Effector memory CD4-positive, alpha-beta T cell (primary cell): ENCODE measurements around the gene TULP4.
"Not testable (repeated sequence)": the region's sequence is repeated elsewhere in the genome, so short reads cannot be mapped to it uniquely, and the experiment has no call there.

Experiments
- DNase-seq, 3 donors: peaks; one replicate each; pipeline ENCODE4 v3.0.0-alpha.2; 2020
- H3K27ac ChIP-seq: 2 replicates; pipeline ENCODE4 v1.7.0; 2013; ENCODE audit warnings: mild to moderate bottlenecking, low read length, moderate library complexity; ENCODE audit not compliant: insufficient read depth, poor library complexity, severe bottlenecking
- H3K27me3 ChIP-seq: replicated peaks from 2 replicates; pipeline ENCODE4 v1.7.0; 2013; ENCODE audit warnings: mild to moderate bottlenecking, low read length; ENCODE audit not compliant: insufficient read depth, control insufficient read depth, poor library complexity, severe bottlenecking
- H3K36me3 ChIP-seq: 2 replicates; pipeline ENCODE4 v1.7.0; 2013; ENCODE audit warnings: mild to moderate bottlenecking, low read length, moderate library complexity; ENCODE audit not compliant: control insufficient read depth, insufficient read depth
- H3K4me1 ChIP-seq: 2 replicates; pipeline ENCODE4 v1.7.0; 2013; ENCODE audit warnings: low read length, mild to moderate bottlenecking; ENCODE audit not compliant: control insufficient read depth, insufficient read depth, poor library complexity, severe bottlenecking
- H3K4me3 ChIP-seq: 2 replicates; pipeline ENCODE4 v1.7.0; 2013; ENCODE audit warnings: low read length, low read depth, mild to moderate bottlenecking; ENCODE audit not compliant: insufficient read depth, poor library complexity, severe bottlenecking
- H3K9me3 ChIP-seq: 2 replicates; pipeline ENCODE4 v1.7.0; 2013; ENCODE audit warnings: mild to moderate bottlenecking, low read length, moderate library complexity; ENCODE audit not compliant: control insufficient read depth

Gene TULP4

DNA sequence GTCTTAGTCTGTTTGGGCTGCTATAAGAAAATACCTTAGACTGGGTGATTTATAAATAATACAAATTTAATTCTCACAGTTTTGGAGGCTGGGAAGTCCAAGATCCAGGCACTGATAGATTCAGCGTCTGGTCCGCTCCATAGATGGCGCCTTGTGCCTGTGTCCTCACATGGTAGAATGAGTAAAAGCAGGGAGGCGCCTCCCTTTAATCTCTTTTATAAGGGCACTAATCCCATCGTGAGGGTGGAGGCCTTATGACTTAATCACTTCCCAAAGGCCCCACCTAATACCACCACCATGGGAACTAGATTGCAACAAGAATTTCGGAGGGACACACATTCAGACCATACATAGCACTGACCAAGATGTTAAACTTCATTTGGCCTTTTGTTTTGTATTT lies 156.4 kb downstream of the TULP4 start:
- DNase-seq = no peak
- H3K9me3 ChIP-seq = no peaks in the 10 kb centered on the region
- no peaks in the 10 kb centered on the region for H3K36me3 ChIP-seq
- no peak overlapping the region for H3K4me3 ChIP-seq
- no peaks in the 10 kb centered on the region for H3K4me1 ChIP-seq
- no peaks in the 10 kb centered on the region for H3K27me3 ChIP-seq
- no peak overlapping the region for H3K27ac ChIP-seq

DNA sequence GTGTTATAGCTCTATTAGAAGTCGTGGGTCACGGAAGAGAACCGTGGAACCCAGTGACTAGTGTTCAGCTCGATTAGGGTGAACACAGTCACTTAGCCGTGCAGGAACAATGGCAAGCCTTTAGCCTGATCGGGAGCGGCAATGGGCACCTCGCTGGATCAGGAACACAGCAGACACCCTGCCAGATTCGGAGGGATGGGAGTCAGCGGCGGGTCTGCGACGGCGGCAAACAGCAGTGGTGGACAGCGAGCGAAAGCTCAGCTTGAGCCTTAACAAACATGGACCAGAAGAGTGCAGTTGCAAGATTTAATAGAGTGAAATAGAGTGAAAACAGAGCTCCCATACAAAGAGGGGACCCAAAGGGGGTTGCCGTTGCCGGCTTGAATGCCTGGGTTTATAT lies 157.8 kb downstream of the TULP4 start:
- not testable (repeated sequence) for H3K27ac ChIP-seq, H3K9me3 ChIP-seq, H3K36me3 ChIP-seq, H3K4me1 ChIP-seq, H3K27me3 ChIP-seq, H3K4me3 ChIP-seq, DNase-seq

GRCh38 chr6:158471339-158471738 lies 159.1 kb downstream of the TULP4 start:
- H3K4me1 ChIP-seq = no peaks in the 10 kb centered on the region
- H3K27ac ChIP-seq = no peak overlapping the region
- no peaks in the 10 kb centered on the region for H3K9me3 ChIP-seq
- no peaks in the 10 kb centered on the region for H3K27me3 ChIP-seq
- H3K36me3 ChIP-seq = no peaks in the 10 kb centered on the region
- H3K4me3 ChIP-seq = no peak overlapping the region
- DNase-seq = no peak

DNA sequence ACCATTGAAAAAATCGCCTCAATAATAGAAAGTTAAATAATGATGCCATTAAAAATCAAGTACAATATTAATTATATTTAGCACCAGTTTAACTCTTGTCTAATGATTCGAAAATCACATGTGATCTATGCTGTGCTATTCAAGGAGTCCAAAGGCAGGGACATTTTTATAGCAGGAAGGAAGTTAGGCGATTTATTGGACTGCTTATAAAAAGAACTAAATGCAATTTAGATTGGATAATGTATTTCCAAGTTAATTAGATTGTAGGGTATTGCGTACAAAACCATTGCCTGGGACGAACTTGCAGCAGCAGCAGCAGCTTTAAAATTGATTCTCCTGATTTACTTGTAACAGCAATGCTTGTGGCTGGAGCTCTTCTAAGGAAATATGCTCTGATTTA lies 160.2 kb downstream of the TULP4 start:
- no peak for DNase-seq
- Histone ChIP-seq H3K27me3 (no peaks in the 10 kb centered on the region), H3K36me3 (no peaks in the 10 kb centered on the region), H3K9me3 (no peaks in the 10 kb centered on the region), H3K4me3 (no peak overlapping the region), H3K27ac (no peak overlapping the region), H3K4me1 (no peaks in the 10 kb centered on the region)

- no peak overlapping the region for H3K27ac ChIP-seq
- H3K4me3 ChIP-seq = no peak overlapping the region
- no peak for DNase-seq
- peaks cover 5% of the 10 kb centered on the region for H3K36me3 ChIP-seq
- no peaks in the 10 kb centered on the region for H3K4me1 ChIP-seq
- H3K27me3 ChIP-seq = no peaks in the 10 kb centered on the region
- no peaks in the 10 kb centered on the region for H3K9me3 ChIP-seq
Measured at GRCh38 chr6:158474961-158475343, 162.7 kb downstream of the TULP4 start.

DNA sequence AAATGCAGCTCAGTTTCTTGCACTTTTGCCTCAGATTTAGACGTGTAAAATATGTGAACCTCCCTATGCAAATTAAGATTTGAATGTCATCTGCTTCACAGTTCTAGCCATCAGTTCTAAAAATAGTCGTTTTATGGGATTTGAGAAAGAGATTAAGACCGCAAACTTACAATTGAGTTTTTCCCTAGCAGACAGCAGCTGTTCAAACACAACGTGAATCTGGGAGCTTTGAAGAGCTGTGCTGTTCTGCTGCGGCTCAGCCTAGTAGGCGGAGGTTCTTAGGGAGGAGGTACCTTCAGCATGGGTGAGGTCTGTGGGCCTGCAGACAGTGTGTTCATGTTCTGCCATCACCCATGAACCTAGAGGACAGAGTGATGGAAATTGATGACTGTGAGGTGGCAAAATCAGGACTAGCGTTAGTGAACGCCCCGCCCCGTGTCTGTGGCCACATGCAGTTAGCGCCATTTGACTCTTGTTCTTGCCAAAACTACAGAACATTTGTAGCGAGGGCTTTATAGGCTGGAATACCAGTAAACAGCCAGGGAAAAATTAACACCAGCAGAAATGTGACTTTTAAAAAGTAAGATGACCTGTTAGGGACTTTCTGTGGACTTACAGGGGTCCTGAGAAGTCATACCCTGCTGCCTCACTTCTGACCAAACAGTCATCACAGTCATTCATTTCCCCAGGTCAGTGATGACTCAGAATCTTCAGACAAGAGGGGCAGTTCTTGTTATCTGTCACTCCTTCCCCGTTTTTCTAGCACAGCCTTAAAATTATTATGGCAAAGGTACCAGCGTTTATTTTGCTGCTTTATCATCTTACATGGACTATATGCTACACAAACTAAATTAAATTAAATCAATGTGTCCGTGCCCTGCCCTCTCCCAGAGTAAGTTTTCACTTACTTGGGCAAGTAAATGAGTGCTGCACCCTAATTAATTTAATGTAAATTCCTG lies 163.4 kb downstream of the TULP4 start:
- no peaks in the 10 kb centered on the region for H3K27me3 ChIP-seq
- no peak overlapping the region for H3K4me3 ChIP-seq
- no peaks in the 10 kb centered on the region for H3K4me1 ChIP-seq
- peaks cover 6% of the 10 kb centered on the region for H3K36me3 ChIP-seq
- no peak overlapping the region for H3K27ac ChIP-seq
- DNase-seq = no peak
- no peaks in the 10 kb centered on the region for H3K9me3 ChIP-seq

DNA sequence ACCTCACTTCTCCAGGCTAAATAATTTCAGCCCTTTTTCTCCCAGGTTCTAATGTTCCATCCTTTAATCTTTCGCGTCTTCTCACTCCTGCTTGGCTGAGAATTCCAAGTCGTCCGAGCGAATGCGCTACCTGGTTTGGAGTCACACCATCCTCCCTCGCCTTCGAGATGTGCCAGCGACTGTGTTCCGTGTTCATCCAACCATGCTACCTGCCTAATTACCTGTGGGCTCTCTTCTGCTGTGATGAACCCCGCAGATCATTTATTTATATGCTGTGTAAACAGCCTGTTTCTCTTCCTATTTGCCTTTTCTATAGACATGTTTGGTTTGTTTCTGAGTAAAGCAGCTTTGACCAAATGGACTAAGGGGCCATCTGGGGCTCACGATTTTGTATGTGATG lies 164.1 kb downstream of the TULP4 start:
- Histone ChIP-seq H3K27ac (no peak overlapping the region), H3K36me3 (peaks cover 14% of the 10 kb centered on the region), H3K27me3 (no peaks in the 10 kb centered on the region), H3K4me3 (no peak overlapping the region), H3K9me3 (no peaks in the 10 kb centered on the region), H3K4me1 (no peaks in the 10 kb centered on the region)
- DNase-seq = no peak

- H3K36me3 ChIP-seq = peaks cover 20% of the 10 kb centered on the region
- H3K4me3 ChIP-seq, H3K27me3 ChIP-seq, DNase-seq, H3K27ac ChIP-seq, H3K9me3 ChIP-seq, H3K4me1 ChIP-seq: not testable (repeated sequence)
Measured at GRCh38 chr6:158477722-158478121, 165.5 kb downstream of the TULP4 start.

DNA sequence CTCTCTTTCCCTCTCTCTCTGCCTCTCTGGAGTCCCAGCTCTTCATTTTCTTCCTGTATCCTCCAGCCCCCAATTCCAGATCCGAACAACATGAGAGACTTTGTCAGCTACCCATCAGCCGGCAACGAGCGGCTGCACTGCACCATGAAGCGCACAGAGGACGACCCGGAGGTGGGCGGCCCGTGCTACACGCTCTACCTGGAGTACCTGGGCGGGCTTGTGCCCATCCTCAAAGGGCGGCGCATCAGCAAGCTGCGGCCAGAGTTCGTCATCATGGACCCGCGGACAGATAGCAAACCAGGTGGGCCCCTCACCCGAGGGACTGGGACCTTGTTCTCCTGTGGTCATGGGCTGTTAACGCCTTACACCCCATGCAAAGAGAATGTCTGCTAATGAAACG lies 168.7 kb downstream of the TULP4 start:
- H3K27ac ChIP-seq = no peak overlapping the region
- H3K9me3 ChIP-seq = no peaks in the 10 kb centered on the region
- no peaks in the 10 kb centered on the region for H3K4me1 ChIP-seq
- no peak for DNase-seq
- no peaks in the 10 kb centered on the region for H3K27me3 ChIP-seq
- H3K4me3 ChIP-seq = no peak overlapping the region
- H3K36me3 ChIP-seq = peaks cover 20% of the 10 kb centered on the region

DNA sequence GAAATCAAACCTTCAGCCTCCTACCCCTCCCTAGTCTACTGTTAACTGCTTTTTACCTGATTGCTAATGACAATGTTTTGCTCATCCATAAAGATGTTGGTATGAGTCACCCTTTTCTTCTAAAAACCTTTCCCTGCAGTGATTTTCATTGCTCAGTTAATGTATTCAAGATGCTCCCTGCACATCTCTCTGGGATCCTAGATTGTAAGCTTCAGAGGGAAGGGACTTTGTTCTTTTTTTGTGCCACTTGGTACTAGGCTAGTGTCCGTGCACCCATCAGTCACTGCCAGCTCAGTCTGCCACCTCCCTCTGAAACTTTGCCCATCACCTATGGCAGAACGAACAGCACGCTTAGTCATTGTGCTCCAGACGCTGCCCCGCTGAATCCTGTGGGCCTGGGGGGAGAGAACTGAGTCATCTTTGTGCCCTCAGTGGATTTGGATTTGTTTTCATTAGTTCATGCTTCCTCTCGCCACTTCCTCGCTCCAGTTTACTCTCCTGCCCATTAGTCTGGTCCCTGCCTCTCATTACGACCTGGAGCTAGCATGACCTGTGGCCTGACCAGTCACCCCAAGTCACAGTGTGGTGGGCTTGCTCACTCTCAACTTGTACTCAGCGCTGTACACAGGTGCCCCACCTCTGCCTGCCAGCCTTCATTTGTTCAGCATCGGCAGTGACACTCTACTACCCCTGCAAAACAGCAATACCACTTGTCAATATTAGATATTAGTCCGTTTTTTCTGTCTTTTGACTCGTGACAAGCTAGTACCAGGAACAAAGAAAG lies 169.6 kb downstream of the TULP4 start:
- Histone ChIP-seq H3K9me3 (no peaks in the 10 kb centered on the region), H3K36me3 (peaks cover 20% of the 10 kb centered on the region), H3K4me3 (no peak overlapping the region), H3K27me3 (no peaks in the 10 kb centered on the region), H3K4me1 (no peaks in the 10 kb centered on the region), H3K27ac (no peak overlapping the region)
- no peak for DNase-seq
